Activated CD8-positive, alpha-beta memory T cell treated with anti-CD3 and anti-CD28 coated beads for 48 hours (primary cell): ENCODE data around the gene CAVIN2.
"Not testable (repeated sequence)": the region's sequence is repeated elsewhere in the genome, so short reads cannot be mapped to it uniquely, and the experiment has no call there.

Source experiments
- DNase-seq, 3 experiments: peaks; one replicate each; pipeline ENCODE4 v3.0.0-alpha.2; 2020; ENCODE audit warnings: low read depth in 2 of 3, low spot score in 2 of 3

CAVIN2 gene

GRCh38 chr2:191800874-191801273, 46.0 kb downstream of the CAVIN2 start:
- DNase-seq = no peak

- DNase-seq = no peak
These were observed 47.4 kb downstream of the CAVIN2 start for GRCh38 chr2:191799526-191799925.

GRCh38 chr2:191797942-191798876, 48.7 kb downstream of the CAVIN2 start:
- no peak for DNase-seq

GRCh38 chr2:191797500-191797899, 49.4 kb downstream of the CAVIN2 start:
- DNase-seq = no peak

GRCh38 chr2:191795715-191796114, 51.2 kb downstream of the CAVIN2 start:
- no peak for DNase-seq

GRCh38 chr2:191791953-191792560, 54.8 kb downstream of the CAVIN2 start:
- no peak for DNase-seq

GRCh38 chr2:191790737-191791136, 56.2 kb downstream of the CAVIN2 start:
- no peak for DNase-seq

GRCh38 chr2:191789796-191790195, 57.1 kb downstream of the CAVIN2 start:
- DNase-seq = no peak

- DNase-seq = no peak
These were observed 60.2 kb downstream of the CAVIN2 start for GRCh38 chr2:191786694-191787093.

GRCh38 chr2:191785651-191786050, 61.2 kb downstream of the CAVIN2 start:
- DNase-seq = not testable (repeated sequence)
